OCI-LY7 (cell line): ENCODE measurements around the gene NME3. TPM values are rescaled to one million over a fixed set of nuclear protein-coding genes. Genes with fewer than 3 reads are reported as not detected.

Experiments
- BruUV-seq: library from RNA; stranded (reverse); fragments of 400-500 nt; replicated peaks from 2 replicates; lab custom pipeline; 2021; lab: Mats Ljungman, UMichigan
- CTCF ChIA-PET: fragments of 300-600 bp; sonication (Branson Sonifier 250); formaldehyde crosslinking; loops from one replicate; lab custom pipeline; 2022; ENCODE audit warnings: antibody characterized with exemption; ENCODE audit not compliant: unreplicated experiment; lab: Charles Lee
- POLR2A ChIA-PET: fragments of 300-600 bp; sonication (Branson Sonifier 250); formaldehyde crosslinking; loops from one replicate; lab custom pipeline; 2022; ENCODE audit warnings: antibody characterized with exemption; lab: Charles Lee
- DNase-seq: peaks from one replicate; pipeline ENCODE4 v3.0.0-alpha.2; 2015; ENCODE audit warnings: low spot score
- H2AFZ ChIP-seq: fragments of 200-600 bp; sonication (generic), shearing (Covaris generic); 2 replicates; pipeline ENCODE4 v1.6.1; 2014; ENCODE audit warnings: mild to moderate bottlenecking, antibody characterized with exemption, low read length, moderate library complexity
- H3K27ac ChIP-seq: fragments of 200-600 bp; sonication (generic); 2 replicates; pipeline ENCODE4 v1.5.1; 2014; ENCODE audit warnings: mixed run types, low read depth, mild to moderate bottlenecking, moderate library complexity, low read length, inconsistent platforms; ENCODE audit not compliant: poor library complexity, severe bottlenecking
- H3K36me3 ChIP-seq: fragments of 200-600 bp; sonication (generic); 2 replicates; pipeline ENCODE4 v1.6.1; 2014; ENCODE audit warnings: mild to moderate bottlenecking, antibody characterized with exemption, low read length, moderate library complexity, mixed read lengths; ENCODE audit not compliant: insufficient read depth
- H3K4me1 ChIP-seq: fragments of 200-600 bp; sonication (generic); 2 replicates; pipeline ENCODE4 v1.5.1; 2014; ENCODE audit warnings: mild to moderate bottlenecking, low read length; ENCODE audit not compliant: insufficient read depth, poor library complexity, severe bottlenecking
- H3K4me2 ChIP-seq: fragments of 200-600 bp; sonication (generic); 2 replicates; pipeline ENCODE4 v1.6.1; 2014; ENCODE audit warnings: mild to moderate bottlenecking, low read length
- H3K4me3 ChIP-seq: fragments of 200-600 bp; sonication (generic); 2 replicates; pipeline ENCODE4 v1.5.1; 2014; ENCODE audit warnings: mild to moderate bottlenecking, low read depth, low read length; ENCODE audit not compliant: poor library complexity, severe bottlenecking
- H3K79me2 ChIP-seq: fragments of 200-600 bp; sonication (generic); 2 replicates; pipeline ENCODE4 v1.6.1; 2016; ENCODE audit warnings: low read depth, mild to moderate bottlenecking, low read length, moderate library complexity, mixed read lengths; ENCODE audit not compliant: insufficient read depth
- H3K9me2 ChIP-seq: fragments of 200-600 bp; sonication (generic); 2 replicates; pipeline ENCODE4 v1.6.1; 2016; ENCODE audit warnings: mild to moderate bottlenecking, low read length, mixed read lengths; ENCODE audit not compliant: insufficient read depth
- H3K9me3 ChIP-seq: fragments of 200-600 bp; sonication (generic); 2 replicates; pipeline ENCODE4 v1.6.1; 2014; ENCODE audit warnings: mild to moderate bottlenecking, mixed run types, low read length, mixed read lengths
- H4K20me1 ChIP-seq: fragments of 200-600 bp; sonication (generic); 2 replicates; pipeline ENCODE4 v1.6.1; 2014; ENCODE audit warnings: mild to moderate bottlenecking, antibody characterized with exemption, low read length, moderate library complexity, mixed read lengths; ENCODE audit not compliant: insufficient read depth
- CTCF ChIP-seq: fragments of 200-600 bp; sonication (generic); conservative IDR thresholded peaks from 2 replicates; pipeline ENCODE4 v1.5.1; 2014; ENCODE audit warnings: mild to moderate bottlenecking, antibody characterized with exemption, low read length, moderate library complexity, mixed read lengths
- EZH2phosphoT487 ChIP-seq: fragments of 200-600 bp; sonication (generic); IDR thresholded peaks from 2 replicates; pipeline ENCODE4 v1.6.1; 2018; ENCODE audit warnings: low read depth, borderline replicate concordance, mild to moderate bottlenecking, mixed run types, antibody characterized with exemption, low read length, moderate library complexity, mixed read lengths
- intact Hi-C: fragments of 100-400 bp; cut with micrococcal nuclease; formaldehyde crosslinking; loops from one replicate; pipeline ENCODE4 v1.10.0; 2022; ENCODE audit not compliant: unreplicated experiment
- total RNA-seq, 2 experiments: library from RNA; depleted of rRNA in 1 of 2; stranded (reverse); fragments of >200 nt in 1 of 2; shearing (Covaris generic) in 1 of 2; gene quantifications; 2 replicates each; pipeline ENCODE4 v1.2.3, GENCODE V29; 2014 to 2022

The NME3 gene
- total RNA-seq, 2 experiments from 2014 or later = 34.8 to 54.5 TPM

DNA sequence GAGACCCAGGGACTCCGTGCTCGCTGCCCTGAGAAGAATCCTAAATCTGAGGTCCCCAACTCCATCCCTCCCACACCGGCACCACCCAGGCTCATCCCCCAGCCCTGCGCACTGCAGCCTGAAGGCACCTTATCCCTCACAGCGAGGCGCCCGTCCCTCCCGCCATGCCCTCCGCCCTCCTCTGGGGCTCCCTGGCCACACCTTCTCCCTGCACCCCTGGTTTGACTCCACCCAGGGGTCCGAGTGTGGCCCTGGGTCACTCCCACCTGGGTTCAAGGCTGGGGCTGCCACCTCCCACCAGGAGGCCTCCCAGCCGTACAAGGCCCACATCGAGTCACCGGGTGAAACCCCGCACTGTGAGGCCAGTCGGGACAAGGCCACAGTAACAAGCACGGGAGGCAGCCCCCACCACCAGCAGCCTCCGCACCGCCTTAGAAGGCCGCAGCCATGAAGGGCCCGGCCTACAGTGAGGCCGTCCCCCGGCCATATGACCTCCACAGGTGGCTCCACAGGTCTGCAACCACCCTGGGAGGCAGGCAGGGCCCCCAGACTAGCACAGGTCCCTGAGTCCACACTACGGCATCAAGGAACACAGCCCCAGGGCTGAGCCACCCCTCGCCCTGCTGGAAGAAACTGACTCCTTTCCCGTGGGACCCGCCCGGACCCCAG, 47.0 kb upstream of the NME3 start:
- Histone ChIP-seq H3K4me3 (no peak overlapping the region), H3K9me3 (no peaks in the 10 kb centered on the region), H3K4me2 (no peak overlapping the region), H3K36me3 (no peaks in the 10 kb centered on the region), H3K9me2 (no peaks in the 10 kb centered on the region), H3K79me2 (no peaks in the 10 kb centered on the region), H4K20me1 (no peaks in the 10 kb centered on the region), H3K27ac (no peak overlapping the region), H2AFZ (no peak overlapping the region), H3K4me1 (no peaks in the 10 kb centered on the region)
- intact Hi-C loops = no loop called here
- no TSS peak for BruUV-seq
- no peak for TF ChIP-seq EZH2phosphoT487
- no peak for TF ChIP-seq CTCF
- ChIA-PET POLR2A (no interaction called here), CTCF (no interaction called here)
- no peak for DNase-seq

- CTCF ChIA-PET = no interaction called here
- TF ChIP-seq CTCF (no peak), EZH2phosphoT487 (no peak)
- Histone ChIP-seq H3K4me3 (no peak overlapping the region), H3K4me2 (no peak overlapping the region), H3K27ac (no peak overlapping the region), H3K9me3 (no peaks in the 10 kb centered on the region), H2AFZ (no peak overlapping the region), H3K4me1 (no peaks in the 10 kb centered on the region), H3K36me3 (no peaks in the 10 kb centered on the region), H3K79me2 (no peaks in the 10 kb centered on the region), H4K20me1 (no peaks in the 10 kb centered on the region), H3K9me2 (no peaks in the 10 kb centered on the region)
- POLR2A ChIA-PET = no interaction called here
- DNase-seq = no peak
- intact Hi-C loops = no loop called here
- no TSS peak for BruUV-seq
Observed at GRCh38 chr16:1817716-1818115, 46.4 kb upstream of the NME3 start.

DNA sequence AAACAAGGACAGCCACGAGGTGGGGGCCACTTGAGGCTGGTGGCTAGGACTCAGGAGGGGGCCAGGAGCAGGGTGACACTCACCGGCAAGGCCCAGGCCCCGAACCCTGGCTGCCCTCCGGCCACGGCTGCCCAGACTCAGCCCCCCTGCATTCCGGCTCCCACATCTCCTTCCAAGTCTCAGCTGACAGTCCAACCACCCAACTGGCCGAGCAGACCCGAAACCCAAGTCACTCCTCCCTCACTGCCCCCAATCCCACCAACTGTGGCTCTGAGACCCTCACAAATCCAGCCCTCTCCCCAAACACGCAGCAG, 45.9 kb upstream of the NME3 start:
- no peak overlapping the region for H2AFZ ChIP-seq
- H4K20me1 ChIP-seq = no peaks in the 10 kb centered on the region
- H3K79me2 ChIP-seq = no peaks in the 10 kb centered on the region
- ChIA-PET POLR2A (no interaction called here), CTCF (no interaction called here)
- H3K9me3 ChIP-seq = no peaks in the 10 kb centered on the region
- no peak for DNase-seq
- no peak for TF ChIP-seq EZH2phosphoT487
- TF ChIP-seq CTCF = no peak
- H3K27ac ChIP-seq = no peak overlapping the region
- H3K9me2 ChIP-seq = no peaks in the 10 kb centered on the region
- intact Hi-C loops = no loop called here
- H3K4me1 ChIP-seq = no peaks in the 10 kb centered on the region
- no peaks in the 10 kb centered on the region for H3K36me3 ChIP-seq
- H3K4me3 ChIP-seq = no peak overlapping the region
- no peak overlapping the region for H3K4me2 ChIP-seq
- no TSS peak for BruUV-seq
